Measurements from ENCODE around the gene CAMK2G.

CAMK2G gene

DNA sequence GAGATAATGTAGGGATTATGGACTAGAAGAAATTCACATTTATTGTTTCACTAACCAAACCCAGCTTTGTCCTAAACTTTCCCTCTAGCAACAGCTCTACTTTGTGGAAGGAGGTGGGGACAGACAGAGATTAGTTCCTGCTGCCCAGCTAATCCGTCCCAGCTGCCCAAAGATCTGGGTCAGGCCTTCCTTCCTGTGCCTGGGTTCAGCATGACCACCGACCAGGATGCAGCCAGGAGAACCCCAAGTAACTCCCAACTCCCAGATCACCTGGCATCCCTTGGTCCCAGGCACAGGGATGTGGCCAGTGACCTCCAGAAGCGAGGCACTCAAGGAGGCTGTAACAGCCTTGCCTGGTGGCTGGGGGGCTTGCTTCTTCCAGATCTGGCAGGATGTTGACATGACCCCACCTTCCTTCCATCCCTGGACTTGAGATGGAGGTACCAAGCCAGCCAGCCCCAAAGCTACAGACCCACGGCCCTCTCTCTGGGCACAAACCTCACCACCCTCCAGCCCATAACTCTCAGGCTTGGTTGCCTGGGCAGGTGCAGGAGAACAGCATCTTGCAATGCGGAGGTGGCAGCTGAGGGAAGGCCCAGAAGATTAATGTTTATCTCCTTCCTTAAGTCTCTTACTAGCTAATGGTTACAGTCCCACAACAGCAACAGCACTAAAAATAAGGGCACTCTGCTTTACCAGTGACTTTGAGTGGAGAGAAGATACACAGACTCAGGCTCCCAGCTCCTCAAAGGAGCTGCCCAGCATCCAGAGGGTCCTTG is 11.1 kb downstream of the CAMK2G start:
- DNase-seq (ENCODE audit: low spot score) = no peak

DNA sequence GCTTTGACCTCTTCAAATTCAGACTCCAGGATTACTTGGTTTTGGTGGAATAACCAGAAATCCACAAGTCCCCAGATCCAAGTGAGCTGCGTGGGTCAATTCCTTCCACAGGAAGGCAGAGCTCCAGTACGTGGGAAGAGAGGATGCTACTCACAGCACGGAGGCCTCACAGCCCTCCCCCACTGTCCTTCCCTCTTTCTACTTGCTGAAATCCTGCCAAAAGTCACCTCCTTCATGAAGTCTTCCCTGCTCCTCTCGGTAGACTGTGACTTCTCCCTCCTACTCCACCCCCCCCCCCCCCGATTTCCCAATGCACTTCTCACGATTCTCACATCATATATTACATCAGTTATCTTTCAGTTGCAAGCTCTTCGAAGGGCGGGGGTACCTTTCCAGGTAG is 12.3 kb downstream of the CAMK2G start:
- DNase-seq (ENCODE audit: low spot score) = no peak

DNA sequence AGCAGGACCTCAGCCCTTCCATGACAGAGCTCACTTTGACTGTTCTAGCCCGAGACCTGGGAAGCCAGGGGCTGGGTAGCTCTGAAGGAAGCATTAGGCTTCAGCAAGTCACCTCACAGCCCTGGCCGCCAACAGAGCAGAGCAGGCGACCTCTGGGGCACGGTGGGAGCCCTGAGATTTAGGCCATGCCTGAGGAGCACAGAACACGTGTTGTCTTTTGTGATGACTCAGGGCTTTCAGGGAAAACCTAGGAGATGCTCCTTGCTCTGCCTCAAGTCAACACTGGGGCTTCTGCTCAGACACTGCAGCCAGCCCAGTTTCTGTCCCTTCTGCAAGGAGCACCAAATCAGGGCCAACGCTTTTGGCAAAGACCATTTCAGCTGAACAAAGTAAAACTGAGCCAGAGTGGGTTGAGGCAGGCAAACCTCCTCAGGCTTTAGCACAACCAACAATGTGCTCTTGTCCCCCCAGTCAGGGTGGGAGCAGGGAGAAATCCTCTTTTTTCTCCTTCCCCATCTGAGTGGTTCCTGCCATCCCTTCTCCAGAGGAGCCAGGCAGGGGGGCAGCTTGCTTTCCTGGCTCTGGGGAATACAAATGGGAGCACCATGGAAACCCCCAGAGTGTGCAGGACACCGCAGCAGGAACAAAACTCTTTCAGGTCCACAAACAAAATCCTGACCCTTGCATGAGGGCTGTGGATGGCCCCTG is 14.4 kb downstream of the CAMK2G start:
- DNase-seq (ENCODE audit: low spot score) = no peak

DNA sequence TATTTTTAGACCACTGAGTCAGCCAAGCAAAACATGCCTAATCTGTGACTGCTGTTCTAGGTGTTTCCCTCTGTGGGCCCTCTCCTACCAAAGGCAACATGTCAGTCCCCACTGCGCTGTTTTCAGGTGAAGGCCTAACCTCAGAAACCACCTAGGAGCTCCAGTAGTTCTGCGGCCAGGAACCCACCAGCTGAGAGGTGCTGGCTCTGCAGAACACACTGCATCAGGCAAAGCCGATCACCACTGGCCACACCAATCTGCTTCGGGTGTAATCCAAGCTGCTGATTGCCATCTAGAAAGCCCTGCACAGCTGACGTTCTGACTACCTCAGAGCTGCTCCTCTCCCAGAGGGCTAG is 14.9 kb downstream of the CAMK2G start:
- no peak for DNase-seq (ENCODE audit: low spot score)

DNA sequence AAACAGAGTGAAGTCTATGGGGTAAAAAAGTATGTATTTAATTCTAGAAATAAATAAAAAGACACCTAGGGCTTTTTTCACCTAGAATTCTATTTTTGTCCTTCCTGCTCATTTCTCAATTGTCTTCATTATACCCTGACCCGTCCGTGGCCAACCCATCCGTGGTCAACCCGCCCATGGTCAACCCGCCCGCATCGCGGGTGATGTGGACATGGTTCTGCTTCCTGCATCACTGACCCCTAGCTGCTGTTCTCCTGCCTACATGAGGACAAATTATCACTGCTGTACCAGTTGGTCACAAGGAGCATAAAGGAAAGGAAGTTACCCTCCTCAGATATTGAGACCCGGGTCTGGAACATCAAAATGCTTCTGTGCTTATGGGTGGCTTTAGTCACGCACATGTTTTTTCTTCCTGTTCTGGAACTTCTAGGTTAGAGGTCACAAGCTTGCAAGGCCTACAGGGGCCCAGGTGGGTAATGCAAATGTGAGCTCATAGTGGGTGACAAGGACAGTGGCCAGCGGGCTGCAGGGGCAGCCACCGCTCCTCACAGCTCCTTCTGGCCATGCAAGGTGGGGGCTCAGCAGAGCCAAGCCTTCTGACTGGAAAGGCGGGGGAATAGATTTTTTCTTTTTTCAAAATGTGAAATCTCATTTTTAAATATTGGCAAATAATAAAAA is 15.5 kb downstream of the CAMK2G start:
- no peak for DNase-seq (ENCODE audit: low spot score)

DNA sequence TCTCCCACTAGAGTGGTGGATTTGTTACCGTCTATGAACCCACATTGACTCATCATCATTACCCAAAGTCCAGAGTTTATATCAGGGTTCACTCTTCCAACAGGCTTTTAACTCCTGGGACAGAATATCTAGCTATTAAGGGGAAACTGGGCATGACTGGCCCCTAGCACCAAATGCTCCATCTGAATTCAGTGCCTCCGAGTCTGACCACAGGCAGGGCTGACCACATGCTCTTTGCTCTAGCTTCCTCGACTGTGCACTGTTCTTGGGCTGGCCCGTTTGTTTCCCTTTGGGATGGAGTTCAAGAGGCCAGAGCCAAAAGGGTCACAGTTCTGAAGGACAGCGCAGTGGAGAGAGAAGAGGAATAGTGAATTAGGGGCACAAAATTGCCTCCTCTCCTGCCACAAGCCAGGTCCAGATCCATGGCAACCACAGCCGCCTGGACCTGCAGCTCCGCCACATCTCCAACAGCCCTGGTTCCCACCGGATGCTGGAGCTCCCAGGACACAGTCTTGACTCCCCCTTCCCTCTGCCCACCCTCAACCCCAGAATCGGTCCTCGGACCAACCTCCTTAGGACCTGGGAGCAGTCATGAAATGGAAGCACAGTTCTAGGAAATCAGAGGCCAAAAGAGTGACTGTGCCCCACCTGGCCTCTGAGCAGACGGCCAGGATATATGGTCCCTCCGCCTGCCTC is 16.2 kb downstream of the CAMK2G start:
- no peak for DNase-seq (ENCODE audit: low spot score)

DNA sequence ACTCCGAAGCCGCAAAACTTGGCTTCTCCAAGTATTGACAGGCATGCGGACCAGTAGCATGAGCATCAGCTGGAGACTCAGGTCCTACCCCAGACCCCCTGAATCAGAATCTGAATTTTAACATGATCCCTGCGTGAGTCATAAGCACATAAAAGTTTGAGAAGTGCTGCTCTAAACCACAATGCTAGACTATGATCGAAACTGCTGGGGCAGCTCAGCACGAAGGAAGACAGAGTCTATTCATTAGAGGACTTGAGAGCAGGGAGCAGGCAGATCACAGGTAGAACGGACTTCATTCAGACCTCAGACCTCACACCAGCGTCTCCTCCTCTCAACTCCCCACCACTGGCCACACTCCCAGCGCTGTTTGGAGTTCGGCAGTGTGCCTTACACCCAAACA is 16.9 kb downstream of the CAMK2G start:
- no peak for DNase-seq (ENCODE audit: low spot score)

DNA sequence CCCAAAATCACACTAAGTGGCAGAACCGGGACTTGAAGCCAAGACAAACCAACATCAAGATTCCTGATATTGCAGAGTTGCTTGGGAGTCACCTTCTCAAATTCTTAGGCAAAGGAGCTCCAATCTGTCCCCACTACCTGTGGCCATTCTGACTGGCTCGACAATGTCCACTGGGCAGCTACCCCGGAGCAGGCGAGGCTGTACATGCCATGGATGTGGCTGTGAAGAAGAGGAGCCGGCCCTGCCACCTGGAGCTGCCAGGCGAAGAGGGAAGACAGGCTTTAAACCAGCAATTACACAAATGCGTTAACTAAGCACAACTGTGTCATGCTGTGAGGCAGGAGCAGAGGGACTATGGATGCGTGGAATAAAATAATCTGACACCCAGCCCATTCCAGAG is 18.1 kb downstream of the CAMK2G start:
- DNase-seq (ENCODE audit: low spot score) = no peak

DNA sequence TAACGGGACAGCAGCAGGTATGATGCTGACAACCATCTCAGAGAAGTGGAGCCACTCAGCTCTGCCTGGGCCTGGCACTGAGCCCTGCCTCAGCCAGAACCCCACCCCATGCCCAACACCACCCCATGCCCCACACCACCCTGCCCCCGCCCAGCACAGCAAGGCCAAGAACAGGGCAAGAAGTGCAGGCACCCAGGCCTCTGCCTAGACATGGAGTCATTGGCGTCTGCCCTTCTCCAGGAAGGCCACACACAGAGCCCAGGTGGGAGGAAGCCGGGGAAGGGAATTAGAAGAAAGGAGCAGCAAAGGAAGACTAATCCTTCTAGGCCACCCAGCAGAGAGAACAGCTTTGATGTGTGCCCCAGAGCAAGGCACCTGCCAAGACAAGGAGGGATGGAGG is 18.9 kb downstream of the CAMK2G start:
- no peak for DNase-seq (ENCODE audit: low spot score)

DNA sequence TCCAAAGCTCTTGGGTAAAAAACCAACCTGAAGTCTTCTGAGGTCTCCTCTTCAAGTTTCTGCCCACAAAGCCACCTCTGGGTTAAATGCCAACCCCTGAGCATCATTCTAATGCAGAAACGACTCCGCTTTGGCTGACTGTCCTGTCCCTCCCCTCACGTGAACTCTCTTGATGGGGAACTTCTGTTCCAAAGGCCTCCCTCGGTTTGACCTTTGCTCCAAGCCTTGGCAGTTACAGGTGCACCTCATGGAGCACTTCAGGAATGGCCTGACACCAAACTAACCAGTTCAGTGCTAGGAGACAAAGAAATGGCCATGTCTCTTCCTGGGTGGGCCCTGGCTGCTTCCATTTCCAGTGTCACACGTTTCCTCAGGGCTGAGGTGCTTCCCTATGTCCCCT is 20.0 kb downstream of the CAMK2G start:
- DNase-seq (ENCODE audit: low spot score) = no peak

DNA sequence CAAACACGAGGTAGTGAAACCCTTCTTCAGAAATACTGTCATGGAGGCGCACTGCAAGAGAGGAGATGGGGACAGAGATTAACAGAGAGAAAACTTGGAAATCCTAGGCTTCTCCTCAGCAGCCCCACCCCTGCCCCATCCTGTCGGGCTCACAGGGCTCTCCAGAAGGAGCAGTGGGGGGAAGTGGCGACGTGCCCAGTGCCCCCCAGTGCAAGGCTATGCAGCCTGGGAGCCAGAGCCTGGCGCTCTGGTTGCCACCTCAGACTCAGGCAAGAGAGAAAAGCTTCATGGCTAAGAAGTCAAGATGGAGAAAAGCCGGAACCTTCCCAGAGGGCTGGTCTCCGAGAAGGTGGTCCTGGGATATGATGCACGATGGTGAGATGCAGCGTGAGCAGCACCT is 21.2 kb downstream of the CAMK2G start:
- no peak for DNase-seq (ENCODE audit: low spot score)

DNA sequence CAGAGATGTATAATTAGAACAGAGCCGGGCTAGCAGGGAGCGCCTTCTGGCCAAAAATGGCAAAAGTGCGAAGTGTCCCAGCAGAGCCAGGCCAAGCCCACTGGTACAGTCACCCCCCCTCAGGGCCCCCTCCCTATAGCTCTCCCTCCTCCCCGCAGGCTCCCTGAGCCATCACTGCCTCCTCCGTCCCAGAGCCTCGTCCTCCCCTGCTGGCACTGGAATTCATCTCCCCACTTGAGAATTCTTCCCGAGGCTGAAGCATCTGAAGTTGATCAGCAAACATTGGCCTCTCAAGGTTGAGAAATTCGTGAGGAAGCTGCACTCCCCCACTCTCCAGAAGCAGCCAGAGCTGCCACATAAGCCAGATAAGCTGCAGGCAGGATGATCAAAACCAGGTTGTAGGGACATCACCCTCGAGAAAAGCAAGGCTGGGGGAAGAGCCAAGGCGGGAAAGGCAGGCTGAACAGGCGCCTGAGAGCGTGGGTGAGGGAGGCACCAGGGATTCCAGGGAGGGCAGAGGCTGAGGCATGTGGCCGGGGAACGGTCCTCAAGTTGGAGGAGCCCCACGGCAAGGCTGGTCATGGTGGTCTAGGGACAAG is 23.4 kb downstream of the CAMK2G start:
- DNase-seq (ENCODE audit: low spot score) = no peak

DNA sequence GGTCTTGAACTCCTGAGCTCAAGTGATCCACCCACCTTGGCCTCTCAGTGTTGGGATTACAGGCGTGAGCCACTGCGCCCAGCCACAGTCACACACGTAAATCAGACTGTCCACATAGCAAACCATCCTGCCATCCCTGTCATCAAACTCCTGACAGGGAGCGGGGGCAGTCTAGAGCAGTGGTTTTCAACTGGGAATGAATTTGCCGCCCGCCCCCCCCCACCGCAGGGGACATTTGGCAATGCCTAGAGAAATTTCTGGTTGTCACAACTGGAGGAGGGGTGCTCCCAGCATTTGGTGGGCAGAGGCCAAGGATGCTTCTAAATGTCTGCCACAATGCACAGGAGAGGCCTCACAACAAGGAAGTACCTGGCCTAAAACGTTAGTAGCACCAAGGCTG is 24.1 kb downstream of the CAMK2G start:
- no peak for DNase-seq (ENCODE audit: low spot score)

DNA sequence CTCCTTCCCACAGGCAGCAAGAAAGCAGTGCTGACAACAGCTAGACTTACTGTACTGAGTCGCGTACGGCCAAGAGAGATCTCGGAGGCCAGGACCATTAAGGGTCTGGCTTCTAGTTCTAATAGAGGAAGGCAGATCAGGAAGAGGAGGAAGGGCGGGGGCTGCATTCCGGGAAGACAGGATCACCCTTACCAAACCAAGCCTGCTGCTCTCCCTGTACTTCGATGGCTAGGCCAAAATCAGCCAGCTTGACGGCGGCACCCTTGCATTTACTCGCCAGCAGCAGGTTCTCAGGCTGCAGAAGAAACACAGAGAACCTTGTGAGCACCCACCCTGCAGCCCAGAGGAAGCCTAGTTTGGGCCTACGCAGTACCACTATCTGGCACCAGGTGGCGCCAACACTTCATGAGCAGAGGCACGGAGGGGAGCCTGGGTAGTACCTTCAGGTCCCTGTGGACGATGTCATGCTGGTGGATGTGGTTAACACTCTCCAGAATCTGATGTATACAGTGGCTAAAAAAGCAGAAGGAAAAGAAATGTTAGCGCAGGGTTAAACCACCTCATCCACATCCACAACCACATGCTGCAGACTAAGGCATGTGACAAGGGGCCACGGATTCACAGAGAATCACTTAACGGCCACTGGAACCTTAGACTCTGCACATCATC is 25.4 kb downstream of the CAMK2G start:
- peak; percentile 68 for DNase-seq (ENCODE audit: low spot score)

DNA sequence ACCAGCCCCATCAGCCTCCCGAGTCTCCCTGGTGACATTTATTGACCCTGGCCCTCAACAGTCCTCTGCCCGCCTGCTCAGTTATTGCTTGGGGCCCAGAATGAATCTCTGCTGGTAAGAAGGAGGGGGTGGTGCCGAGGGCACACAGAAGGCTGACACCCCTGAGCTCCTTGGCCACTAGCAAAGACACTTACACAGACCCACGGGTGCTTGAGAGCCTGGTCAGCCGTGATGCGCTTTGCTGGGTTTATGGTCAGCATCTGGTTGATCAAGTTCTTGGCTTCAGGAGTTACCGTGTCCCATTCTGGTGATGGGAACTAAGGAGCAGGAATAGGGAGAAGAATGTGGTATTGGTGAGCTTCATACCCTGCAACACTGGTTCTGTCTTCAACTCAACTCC is 27.3 kb downstream of the CAMK2G start:
- DNase-seq (ENCODE audit: low spot score) = no peak

DNA sequence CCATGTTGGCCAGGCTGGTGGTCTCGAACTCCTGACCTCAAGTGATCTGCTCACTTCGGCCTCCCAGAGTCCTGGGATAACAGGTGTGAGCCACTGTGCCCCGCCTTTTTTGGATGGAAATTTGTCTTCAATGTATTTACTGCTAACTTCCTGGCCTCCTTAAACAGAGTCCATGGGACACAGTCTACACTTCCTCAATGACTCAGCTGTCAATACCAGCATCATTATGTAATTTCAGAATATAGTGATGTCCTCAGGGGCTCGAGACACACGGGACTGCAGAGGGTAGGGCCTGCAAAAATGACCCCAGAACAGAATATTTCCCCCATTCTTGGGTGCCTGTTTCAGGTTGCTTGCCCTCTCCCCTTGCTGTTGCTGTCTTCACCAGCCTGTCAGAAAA is 31.1 kb downstream of the CAMK2G start:
- DNase-seq (ENCODE audit: low spot score) = no peak

DNA sequence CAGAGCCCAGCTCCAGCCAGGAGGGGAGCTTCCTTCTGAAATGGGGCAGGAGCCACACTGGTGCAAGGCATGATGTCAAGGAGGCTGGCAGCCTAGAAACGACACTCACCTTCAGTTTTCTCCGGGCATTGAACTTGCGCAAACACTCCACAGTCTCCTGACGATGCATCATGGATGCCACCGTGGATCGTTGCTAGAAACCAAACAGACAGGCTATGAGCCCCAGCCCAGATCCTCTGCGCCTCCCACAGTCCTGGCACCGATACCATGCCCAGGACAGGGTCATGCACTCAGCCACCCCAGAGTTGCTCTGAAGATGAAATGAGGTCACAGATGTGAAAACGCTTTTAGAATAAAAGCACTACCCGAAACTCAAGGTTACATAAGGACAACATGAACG is 32.0 kb downstream of the CAMK2G start:
- no peak for DNase-seq (ENCODE audit: low spot score)

DNA sequence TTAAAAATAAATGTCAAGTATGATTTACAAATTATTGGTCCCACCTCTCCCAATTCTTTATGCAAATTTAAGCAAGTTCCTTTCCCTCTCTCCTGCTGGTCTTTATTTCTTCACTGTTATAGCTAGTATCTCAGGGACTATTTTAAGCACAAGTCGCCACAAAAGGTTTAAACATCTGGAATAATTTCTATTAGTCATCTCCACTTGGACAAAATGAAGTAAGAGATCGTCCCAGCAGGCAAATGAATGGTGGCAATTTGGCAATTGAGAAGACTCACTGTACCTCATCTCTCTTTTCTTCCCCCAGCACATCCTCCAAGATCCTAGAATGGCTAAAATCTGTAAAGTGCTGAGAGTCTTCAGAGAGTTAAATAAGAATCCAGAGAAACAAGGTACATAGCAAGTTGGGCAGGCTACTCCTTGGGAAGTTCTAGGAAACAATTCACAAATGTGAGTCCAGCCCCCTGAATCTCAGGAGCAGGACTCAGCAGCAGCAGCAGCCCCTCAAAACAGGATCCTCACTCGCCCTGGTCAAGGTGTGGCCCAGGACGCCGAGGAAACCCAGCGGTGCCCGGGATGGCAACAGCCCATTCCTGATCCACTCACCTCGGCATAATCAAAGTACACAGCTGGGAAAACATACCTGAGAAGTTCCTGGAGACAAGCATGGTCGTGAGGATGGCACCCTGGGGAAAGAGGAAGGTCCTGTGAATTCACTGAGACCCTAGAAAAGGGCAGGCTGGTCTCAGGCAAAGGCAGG is 32.6 kb downstream of the CAMK2G start:
- DNase-seq (ENCODE audit: low spot score) = no peak

DNA sequence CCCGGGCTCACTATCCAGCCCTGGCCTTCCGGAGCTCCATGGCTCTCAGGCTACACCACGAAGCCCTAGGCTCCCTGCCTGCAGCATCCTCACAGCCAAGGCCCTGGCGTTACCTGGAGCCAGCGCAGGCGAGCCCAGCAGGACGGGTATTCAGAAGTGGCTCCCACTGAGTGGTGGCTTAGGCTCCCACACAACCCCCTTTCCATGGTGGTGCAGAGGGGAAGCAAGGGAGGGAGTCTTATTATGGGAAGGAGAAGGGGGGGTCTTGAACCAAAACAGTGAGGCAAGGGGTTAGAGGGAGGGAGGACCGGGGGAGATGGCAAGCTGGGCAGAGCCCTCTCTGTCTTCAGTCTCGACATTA is 33.3 kb downstream of the CAMK2G start:
- DNase-seq (ENCODE audit: low spot score) = no peak

DNA sequence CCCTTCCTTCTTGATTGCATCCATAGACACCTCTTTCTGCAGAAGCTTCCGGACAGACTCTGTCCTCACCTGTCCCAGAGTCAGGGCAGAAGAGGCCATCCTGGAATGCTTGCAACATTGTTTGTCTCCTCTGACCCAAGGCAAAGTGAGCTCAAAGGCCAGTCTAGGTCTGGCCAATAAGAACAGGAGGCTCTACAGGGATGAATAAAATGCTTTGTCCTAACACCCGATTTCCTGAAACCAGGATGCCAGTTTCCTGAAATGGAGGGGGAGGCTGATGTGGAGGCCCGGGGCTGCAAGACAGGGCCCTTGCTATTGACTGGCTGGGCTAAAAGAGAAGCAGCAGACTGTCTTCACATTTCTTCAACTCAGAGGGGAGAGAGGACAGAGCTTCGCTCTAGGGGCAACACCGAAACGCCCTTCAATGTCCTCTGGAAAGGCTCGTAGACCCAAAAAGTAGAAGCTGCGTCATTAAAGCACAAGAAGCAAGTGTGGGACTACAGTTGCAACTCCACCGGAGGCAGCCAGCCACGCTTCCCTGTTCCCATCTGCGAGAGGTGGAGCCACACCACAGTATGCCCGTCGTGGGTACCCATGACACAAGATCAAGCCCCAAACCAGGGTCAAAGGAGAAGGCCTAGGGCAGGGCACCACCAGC is 33.8 kb downstream of the CAMK2G start:
- no peak for DNase-seq (ENCODE audit: low spot score)

DNA sequence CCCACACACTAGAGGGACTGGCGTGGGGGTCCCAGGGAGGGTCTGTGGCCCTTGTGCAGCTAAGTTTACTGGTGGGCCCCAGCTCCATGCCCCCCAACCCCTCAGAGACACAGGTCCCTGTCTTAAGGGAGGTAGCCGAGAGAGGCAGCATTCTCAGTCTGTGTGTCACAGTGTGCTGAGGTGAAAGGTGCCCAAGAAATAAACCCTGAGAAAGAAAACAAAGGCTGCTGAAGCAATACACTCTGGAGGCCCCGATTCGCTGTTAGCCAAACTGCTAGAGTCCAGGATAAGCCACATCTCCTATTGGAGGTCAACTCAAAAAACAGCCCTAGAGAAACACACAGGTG is 34.3 kb downstream of the CAMK2G start:
- DNase-seq (ENCODE audit: low spot score) = no peak
